HG03196 (cell line): ENCODE data around the gene ELMO1.

ENCODE experiments used
- ATAC-seq: cut with Tn5 transposase; IDR thresholded peaks from one replicate; pipeline ENCODE4 v1.9.1; 2021; ENCODE audit not compliant: unreplicated experiment

Gene ELMO1

GRCh38 chr7:37352251-37352880, 96.3 kb downstream of the ELMO1 start:
- ATAC-seq: no peak

GRCh38 chr7:37351716-37352115, 96.9 kb downstream of the ELMO1 start:
- ATAC-seq: no peak

- no peak for ATAC-seq
Observed at GRCh38 chr7:37349979-37350590, 98.6 kb downstream of the ELMO1 start.

GRCh38 chr7:37348982-37349381, 99.7 kb downstream of the ELMO1 start:
- no peak for ATAC-seq

GRCh38 chr7:37346761-37347160, 101.9 kb downstream of the ELMO1 start:
- no peak for ATAC-seq

- peak; percentile 28 for ATAC-seq
Observed at GRCh38 chr7:37344886-37345579, 103.6 kb downstream of the ELMO1 start.

GRCh38 chr7:37342688-37343471, 105.8 kb downstream of the ELMO1 start:
- peak; percentile 54 for ATAC-seq

GRCh38 chr7:37342176-37342687, 106.4 kb downstream of the ELMO1 start:
- ATAC-seq: no peak

- peak; percentile 41 for ATAC-seq
Observed at GRCh38 chr7:37341033-37341630, 107.5 kb downstream of the ELMO1 start.

- no peak for ATAC-seq
Observed at GRCh38 chr7:37338966-37339365, 109.7 kb downstream of the ELMO1 start.

GRCh38 chr7:37337522-37337921, 111.1 kb downstream of the ELMO1 start:
- no peak for ATAC-seq

- peak; percentile 86 for ATAC-seq
Observed at GRCh38 chr7:37336259-37336658, 112.4 kb downstream of the ELMO1 start.

GRCh38 chr7:37333075-37333474, 115.6 kb downstream of the ELMO1 start:
- no peak for ATAC-seq

- no peak for ATAC-seq
Observed at GRCh38 chr7:37332243-37333016, 116.2 kb downstream of the ELMO1 start.

- ATAC-seq: no peak
Observed at GRCh38 chr7:37330775-37331174, 117.9 kb downstream of the ELMO1 start.

- no peak for ATAC-seq
Observed at GRCh38 chr7:37329940-37330339, 118.7 kb downstream of the ELMO1 start.

GRCh38 chr7:37327288-37327687, 121.4 kb downstream of the ELMO1 start:
- no peak for ATAC-seq

GRCh38 chr7:37323966-37324365, 124.7 kb downstream of the ELMO1 start:
- no peak for ATAC-seq

- ATAC-seq: no peak
Observed at GRCh38 chr7:37322831-37323230, 125.8 kb downstream of the ELMO1 start.

- no peak for ATAC-seq
Observed at GRCh38 chr7:37320848-37321468, 127.7 kb downstream of the ELMO1 start.
